HG03095 (cell line): Measurements from ENCODE around the gene CDKN2B-AS1.

Source experiments
- ATAC-seq: cut with Tn5 transposase; IDR thresholded peaks from one replicate; pipeline ENCODE4 v1.9.1; 2021; ENCODE audit warnings: moderate library complexity; ENCODE audit not compliant: unreplicated experiment

Gene CDKN2B-AS1

GRCh38 chr9:22114956-22115355 is 120.4 kb downstream of the CDKN2B-AS1 start:
- ATAC-seq, result no peak

- ATAC-seq, result no peak
Measured at GRCh38 chr9:22116758-22117157, 122.2 kb downstream of the CDKN2B-AS1 start.

GRCh38 chr9:22117511-22118384 is 123.2 kb downstream of the CDKN2B-AS1 start:
- ATAC-seq, result no peak

- no peak for ATAC-seq
Measured at GRCh38 chr9:22118810-22119521, 124.4 kb downstream of the CDKN2B-AS1 start.

- ATAC-seq, result peak; percentile 74
Measured at GRCh38 chr9:22119522-22120158, 125.0 kb downstream of the CDKN2B-AS1 start.

GRCh38 chr9:22120159-22120549 is 125.6 kb downstream of the CDKN2B-AS1 start:
- no peak for ATAC-seq

- no peak for ATAC-seq
Measured at GRCh38 chr9:22120595-22120994, 126.0 kb downstream of the CDKN2B-AS1 start.

- no peak for ATAC-seq
Measured at GRCh38 chr9:22124263-22125011, 129.8 kb downstream of the CDKN2B-AS1 start.

GRCh38 chr9:22129133-22129532 is 134.5 kb downstream of the CDKN2B-AS1 start:
- ATAC-seq, result no peak

GRCh38 chr9:22129633-22130032 is 135.0 kb downstream of the CDKN2B-AS1 start:
- ATAC-seq, result no peak

GRCh38 chr9:22131817-22132216 is 137.2 kb downstream of the CDKN2B-AS1 start:
- no peak for ATAC-seq

- ATAC-seq, result no peak
Measured at GRCh38 chr9:22134390-22134789, 139.8 kb downstream of the CDKN2B-AS1 start.

GRCh38 chr9:22136461-22137096 is 142.0 kb downstream of the CDKN2B-AS1 start:
- ATAC-seq, result no peak

- ATAC-seq, result no peak
Measured at GRCh38 chr9:22138956-22139660, 144.5 kb downstream of the CDKN2B-AS1 start.

- no peak for ATAC-seq
Measured at GRCh38 chr9:22141908-22142307, 147.3 kb downstream of the CDKN2B-AS1 start.

GRCh38 chr9:22142671-22143070 is 148.1 kb downstream of the CDKN2B-AS1 start:
- ATAC-seq, result no peak

GRCh38 chr9:22143799-22144625 is 149.4 kb downstream of the CDKN2B-AS1 start:
- no peak for ATAC-seq

- no peak for ATAC-seq
Measured at GRCh38 chr9:22146604-22147003, 152.0 kb downstream of the CDKN2B-AS1 start.
